ENCODE data around the gene CDKN2B-AS1. TPM values are rescaled to one million over a fixed set of nuclear protein-coding genes. Genes with fewer than 3 reads are reported as not detected.

The CDKN2B-AS1 gene
- total RNA-seq, 1 donor from 2014 or later, result 0.52 TPM

GRCh38 chr9:22143799-22144625, 149.4 kb downstream of the CDKN2B-AS1 start:
- Histone ChIP-seq H3K4me1 (ENCODE audit: control insufficient read depth in 3 of 3, insufficient read depth in 3 of 3, low read length in 3 of 3) (no peaks in the 10 kb centered on the region), H3K27me3 (ENCODE audit: control insufficient read depth in 3 of 3, insufficient read depth in 3 of 3, low read length in 3 of 3) (no peaks in the 10 kb centered on the region), H3K27ac (ENCODE audit: low read depth, low read length) (no peak overlapping the region), H3K36me3 (ENCODE audit: control insufficient read depth in 3 of 3, insufficient read depth in 3 of 3, low read length in 3 of 3) (no peaks in the 10 kb centered on the region), H3K9me3 (ENCODE audit: control insufficient read depth in 3 of 3, low read length in 3 of 3) (no peaks in the 10 kb centered on the region), H3K9ac (ENCODE audit: low read depth in 1 of 3, low read length in 3 of 3) (no peak overlapping the region), H3K4me3 (ENCODE audit: low read length in 3 of 3) (no peak overlapping the region)

GRCh38 chr9:22146604-22147003, 152.0 kb downstream of the CDKN2B-AS1 start:
- Histone ChIP-seq H3K9ac (ENCODE audit: low read depth in 1 of 3, low read length in 3 of 3) (no peak overlapping the region), H3K4me3 (ENCODE audit: low read length in 3 of 3) (no peak overlapping the region), H3K36me3 (ENCODE audit: control insufficient read depth in 3 of 3, insufficient read depth in 3 of 3, low read length in 3 of 3) (no peaks in the 10 kb centered on the region), H3K9me3 (ENCODE audit: control insufficient read depth in 3 of 3, low read length in 3 of 3) (no peaks in the 10 kb centered on the region), H3K27ac (ENCODE audit: low read depth, low read length) (no peak overlapping the region), H3K4me1 (ENCODE audit: control insufficient read depth in 3 of 3, insufficient read depth in 3 of 3, low read length in 3 of 3) (no peaks in the 10 kb centered on the region), H3K27me3 (ENCODE audit: control insufficient read depth in 3 of 3, insufficient read depth in 3 of 3, low read length in 3 of 3) (no peaks in the 10 kb centered on the region)

GRCh38 chr9:22147813-22148527, 153.4 kb downstream of the CDKN2B-AS1 start:
- Histone ChIP-seq H3K27me3 (ENCODE audit: control insufficient read depth in 3 of 3, insufficient read depth in 3 of 3, low read length in 3 of 3) (no peaks in the 10 kb centered on the region), H3K9me3 (ENCODE audit: control insufficient read depth in 3 of 3, low read length in 3 of 3) (no peaks in the 10 kb centered on the region), H3K4me3 (ENCODE audit: low read length in 3 of 3) (no peak overlapping the region), H3K4me1 (ENCODE audit: control insufficient read depth in 3 of 3, insufficient read depth in 3 of 3, low read length in 3 of 3) (no peaks in the 10 kb centered on the region), H3K27ac (ENCODE audit: low read depth, low read length) (no peak overlapping the region), H3K9ac (ENCODE audit: low read depth in 1 of 3, low read length in 3 of 3) (no peak overlapping the region), H3K36me3 (ENCODE audit: control insufficient read depth in 3 of 3, insufficient read depth in 3 of 3, low read length in 3 of 3) (no peaks in the 10 kb centered on the region)

- H3K4me1 ChIP-seq (ENCODE audit: control insufficient read depth in 3 of 3, insufficient read depth in 3 of 3, low read length in 3 of 3), result no peaks in the 10 kb centered on the region
- H3K27ac ChIP-seq (ENCODE audit: low read depth, low read length), result no peak overlapping the region
- no peaks in the 10 kb centered on the region for H3K9me3 ChIP-seq (ENCODE audit: control insufficient read depth in 3 of 3, low read length in 3 of 3)
- H3K36me3 ChIP-seq (ENCODE audit: control insufficient read depth in 3 of 3, insufficient read depth in 3 of 3, low read length in 3 of 3), result no peaks in the 10 kb centered on the region
- H3K9ac ChIP-seq (ENCODE audit: low read depth in 1 of 3, low read length in 3 of 3), result no peak overlapping the region
- no peaks in the 10 kb centered on the region for H3K27me3 ChIP-seq (ENCODE audit: control insufficient read depth in 3 of 3, insufficient read depth in 3 of 3, low read length in 3 of 3)
- H3K4me3 ChIP-seq (ENCODE audit: low read length in 3 of 3), result no peak overlapping the region
These were observed 153.9 kb downstream of the CDKN2B-AS1 start for GRCh38 chr9:22148528-22148875.

- H3K27ac ChIP-seq (ENCODE audit: low read depth, low read length), result no peak overlapping the region
- H3K27me3 ChIP-seq (ENCODE audit: control insufficient read depth in 3 of 3, insufficient read depth in 3 of 3, low read length in 3 of 3), result no peaks in the 10 kb centered on the region
- H3K9ac ChIP-seq (ENCODE audit: low read depth in 1 of 3, low read length in 3 of 3), result no peak overlapping the region
- H3K9me3 ChIP-seq (ENCODE audit: control insufficient read depth in 3 of 3, low read length in 3 of 3), result no peaks in the 10 kb centered on the region
- no peak overlapping the region for H3K4me3 ChIP-seq (ENCODE audit: low read length in 3 of 3)
- no peaks in the 10 kb centered on the region for H3K36me3 ChIP-seq (ENCODE audit: control insufficient read depth in 3 of 3, insufficient read depth in 3 of 3, low read length in 3 of 3)
- no peaks in the 10 kb centered on the region for H3K4me1 ChIP-seq (ENCODE audit: control insufficient read depth in 3 of 3, insufficient read depth in 3 of 3, low read length in 3 of 3)
These were observed 154.5 kb downstream of the CDKN2B-AS1 start for GRCh38 chr9:22148876-22149637.

GRCh38 chr9:22154064-22154463, 159.5 kb downstream of the CDKN2B-AS1 start:
- Histone ChIP-seq H3K27me3 (ENCODE audit: control insufficient read depth in 3 of 3, insufficient read depth in 3 of 3, low read length in 3 of 3) (no peaks in the 10 kb centered on the region), H3K9me3 (ENCODE audit: control insufficient read depth in 3 of 3, low read length in 3 of 3) (no peaks in the 10 kb centered on the region), H3K36me3 (ENCODE audit: control insufficient read depth in 3 of 3, insufficient read depth in 3 of 3, low read length in 3 of 3) (no peaks in the 10 kb centered on the region), H3K4me3 (ENCODE audit: low read length in 3 of 3) (no peak overlapping the region), H3K9ac (ENCODE audit: low read depth in 1 of 3, low read length in 3 of 3) (no peak overlapping the region), H3K27ac (ENCODE audit: low read depth, low read length) (no peak overlapping the region), H3K4me1 (ENCODE audit: control insufficient read depth in 3 of 3, insufficient read depth in 3 of 3, low read length in 3 of 3) (peaks cover 0 to 3% (median 0%) of the 10 kb centered on the region in 3 donors)

GRCh38 chr9:22156586-22156985, 162.0 kb downstream of the CDKN2B-AS1 start:
- Histone ChIP-seq H3K4me3 (ENCODE audit: low read length in 3 of 3) (no peak overlapping the region), H3K9me3 (ENCODE audit: control insufficient read depth in 3 of 3, low read length in 3 of 3) (no peaks in the 10 kb centered on the region), H3K27ac (ENCODE audit: low read depth, low read length) (no peak overlapping the region), H3K27me3 (ENCODE audit: control insufficient read depth in 3 of 3, insufficient read depth in 3 of 3, low read length in 3 of 3) (no peaks in the 10 kb centered on the region), H3K4me1 (ENCODE audit: control insufficient read depth in 3 of 3, insufficient read depth in 3 of 3, low read length in 3 of 3) (peaks cover 0 to 3% (median 0%) of the 10 kb centered on the region in 3 donors), H3K36me3 (ENCODE audit: control insufficient read depth in 3 of 3, insufficient read depth in 3 of 3, low read length in 3 of 3) (no peaks in the 10 kb centered on the region), H3K9ac (ENCODE audit: low read depth in 1 of 3, low read length in 3 of 3) (no peak overlapping the region)

- Histone ChIP-seq H3K4me1 (ENCODE audit: control insufficient read depth in 3 of 3, insufficient read depth in 3 of 3, low read length in 3 of 3) (peaks cover 0 to 3% (median 0%) of the 10 kb centered on the region in 3 donors), H3K9me3 (ENCODE audit: control insufficient read depth in 3 of 3, low read length in 3 of 3) (no peaks in the 10 kb centered on the region), H3K36me3 (ENCODE audit: control insufficient read depth in 3 of 3, insufficient read depth in 3 of 3, low read length in 3 of 3) (no peaks in the 10 kb centered on the region), H3K4me3 (ENCODE audit: low read length in 3 of 3) (no peak overlapping the region), H3K27me3 (ENCODE audit: control insufficient read depth in 3 of 3, insufficient read depth in 3 of 3, low read length in 3 of 3) (no peaks in the 10 kb centered on the region), H3K9ac (ENCODE audit: low read depth in 1 of 3, low read length in 3 of 3) (no peak overlapping the region), H3K27ac (ENCODE audit: low read depth, low read length) (no peak overlapping the region)
These were observed 162.7 kb downstream of the CDKN2B-AS1 start for GRCh38 chr9:22157276-22157675.

GRCh38 chr9:22157828-22158227, 163.2 kb downstream of the CDKN2B-AS1 start:
- no peak overlapping the region for H3K27ac ChIP-seq (ENCODE audit: low read depth, low read length)
- H3K36me3 ChIP-seq (ENCODE audit: control insufficient read depth in 3 of 3, insufficient read depth in 3 of 3, low read length in 3 of 3), result no peaks in the 10 kb centered on the region
- H3K27me3 ChIP-seq (ENCODE audit: control insufficient read depth in 3 of 3, insufficient read depth in 3 of 3, low read length in 3 of 3), result no peaks in the 10 kb centered on the region
- H3K4me1 ChIP-seq (ENCODE audit: control insufficient read depth in 3 of 3, insufficient read depth in 3 of 3, low read length in 3 of 3), result peaks cover 0 to 3% (median 0%) of the 10 kb centered on the region in 3 donors
- H3K9ac ChIP-seq (ENCODE audit: low read depth in 1 of 3, low read length in 3 of 3), result no peak overlapping the region
- no peaks in the 10 kb centered on the region for H3K9me3 ChIP-seq (ENCODE audit: control insufficient read depth in 3 of 3, low read length in 3 of 3)
- no peak overlapping the region for H3K4me3 ChIP-seq (ENCODE audit: low read length in 3 of 3)

- no peaks in the 10 kb centered on the region for H3K36me3 ChIP-seq (ENCODE audit: control insufficient read depth in 3 of 3, insufficient read depth in 3 of 3, low read length in 3 of 3)
- peaks cover 0 to 3% (median 0%) of the 10 kb centered on the region in 3 donors for H3K4me1 ChIP-seq (ENCODE audit: control insufficient read depth in 3 of 3, insufficient read depth in 3 of 3, low read length in 3 of 3)
- no peaks in the 10 kb centered on the region for H3K9me3 ChIP-seq (ENCODE audit: control insufficient read depth in 3 of 3, low read length in 3 of 3)
- no peak overlapping the region for H3K9ac ChIP-seq (ENCODE audit: low read depth in 1 of 3, low read length in 3 of 3)
- no peak overlapping the region for H3K27ac ChIP-seq (ENCODE audit: low read depth, low read length)
- no peak overlapping the region for H3K4me3 ChIP-seq (ENCODE audit: low read length in 3 of 3)
- H3K27me3 ChIP-seq (ENCODE audit: control insufficient read depth in 3 of 3, insufficient read depth in 3 of 3, low read length in 3 of 3), result no peaks in the 10 kb centered on the region
These were observed 163.7 kb downstream of the CDKN2B-AS1 start for GRCh38 chr9:22158271-22158670.
